Measurements from ENCODE around the gene CRIP1.
A peak's percentile ranks its signal among the peaks of the same experiment; 100 is the strongest.

CRIP1 gene

GRCh38 chr14:105505101-105505500, 18.4 kb downstream of the CRIP1 start:
- DNase-seq (ENCODE audit: low read depth, low spot score) = no peak

- DNase-seq (ENCODE audit: low read depth, low spot score) = no peak
Measured at GRCh38 chr14:105507247-105507646, 20.6 kb downstream of the CRIP1 start.

GRCh38 chr14:105508069-105508468, 21.4 kb downstream of the CRIP1 start:
- no peak for DNase-seq (ENCODE audit: low read depth, low spot score)

- no peak for DNase-seq (ENCODE audit: low read depth, low spot score)
Measured at GRCh38 chr14:105508601-105509000, 21.9 kb downstream of the CRIP1 start.

- no peak for DNase-seq (ENCODE audit: low read depth, low spot score)
Measured at GRCh38 chr14:105517096-105517495, 30.4 kb downstream of the CRIP1 start.

GRCh38 chr14:105519946-105520698, 33.4 kb downstream of the CRIP1 start:
- no peak for DNase-seq (ENCODE audit: low read depth, low spot score)

- no peak for DNase-seq (ENCODE audit: low read depth, low spot score)
Measured at GRCh38 chr14:105525326-105525725, 38.6 kb downstream of the CRIP1 start.

- DNase-seq (ENCODE audit: low read depth, low spot score) = peak; percentile 47
Measured at GRCh38 chr14:105525861-105526775, 39.4 kb downstream of the CRIP1 start, which contains the start of gene TMEM121. TSS of gene TMEM121 (plus strand) at chr14:105526583. CDS start at chr14:105528835, 2,252 bp downstream.

- no peak for DNase-seq (ENCODE audit: low read depth, low spot score)
Measured at GRCh38 chr14:105526776-105527380, 40.2 kb downstream of the CRIP1 start.

GRCh38 chr14:105527381-105527825, 40.7 kb downstream of the CRIP1 start:
- no peak for DNase-seq (ENCODE audit: low read depth, low spot score)

GRCh38 chr14:105527826-105528585, 41.3 kb downstream of the CRIP1 start:
- DNase-seq (ENCODE audit: low read depth, low spot score) = peak; percentile 78

GRCh38 chr14:105528586-105529318, 42.1 kb downstream of the CRIP1 start:
- peak; percentile 61 for DNase-seq (ENCODE audit: low read depth, low spot score)

- no peak for DNase-seq (ENCODE audit: low read depth, low spot score)
Measured at GRCh38 chr14:105529319-105529568, 42.6 kb downstream of the CRIP1 start.

GRCh38 chr14:105529569-105530284, 43.0 kb downstream of the CRIP1 start:
- peak; percentile 54 for DNase-seq (ENCODE audit: low read depth, low spot score)

GRCh38 chr14:105530285-105531087, 43.8 kb downstream of the CRIP1 start:
- no peak for DNase-seq (ENCODE audit: low read depth, low spot score)

- no peak for DNase-seq (ENCODE audit: low read depth, low spot score)
Measured at GRCh38 chr14:105531088-105531893, 44.6 kb downstream of the CRIP1 start.

- DNase-seq (ENCODE audit: low read depth, low spot score) = no peak
Measured at GRCh38 chr14:105531894-105532623, 45.4 kb downstream of the CRIP1 start.

GRCh38 chr14:105532735-105533141, 46.1 kb downstream of the CRIP1 start:
- peak; percentile 90 for DNase-seq (ENCODE audit: low read depth, low spot score)

Measured in ELF-1 (cell line).